Nephron progenitor cell (in vitro differentiated cells): ENCODE results near the gene FHOD1.

Experiments used
- DNase-seq: peaks from one replicate; pipeline ENCODE4 v3.0.0; 2021
- H3K27ac Mint-ChIP-seq: 2 replicates; pipeline ENCODE4 v1.8.0; 2021; ENCODE audit warnings: mild to moderate bottlenecking, moderate library complexity, mixed read lengths
- H3K27me3 Mint-ChIP-seq: 2 replicates; pipeline ENCODE4 v1.8.0; 2021; ENCODE audit warnings: mild to moderate bottlenecking, low read depth, mixed read lengths; ENCODE audit not compliant: poor library complexity
- H3K36me3 Mint-ChIP-seq: 2 replicates; pipeline ENCODE4 v1.8.0; 2021; ENCODE audit warnings: low read depth, mixed read lengths
- H3K4me1 Mint-ChIP-seq: 2 replicates; pipeline ENCODE4 v1.8.0; 2021; ENCODE audit warnings: mixed read lengths
- H3K4me3 Mint-ChIP-seq: 2 replicates; pipeline ENCODE4 v1.8.0; 2021; ENCODE audit warnings: mild to moderate bottlenecking, moderate library complexity, mixed read lengths
- H3K9me3 Mint-ChIP-seq: 2 replicates; pipeline ENCODE4 v1.8.0; 2021; ENCODE audit warnings: mild to moderate bottlenecking, moderate library complexity, mixed read lengths
- CTCF ChIP-seq: fragments of 200-600 bp; sonication (generic); IDR thresholded peaks from 2 replicates; pipeline ENCODE4 v1.5.0; 2021; ENCODE audit warnings: antibody characterized with exemption

The FHOD1 gene

DNA sequence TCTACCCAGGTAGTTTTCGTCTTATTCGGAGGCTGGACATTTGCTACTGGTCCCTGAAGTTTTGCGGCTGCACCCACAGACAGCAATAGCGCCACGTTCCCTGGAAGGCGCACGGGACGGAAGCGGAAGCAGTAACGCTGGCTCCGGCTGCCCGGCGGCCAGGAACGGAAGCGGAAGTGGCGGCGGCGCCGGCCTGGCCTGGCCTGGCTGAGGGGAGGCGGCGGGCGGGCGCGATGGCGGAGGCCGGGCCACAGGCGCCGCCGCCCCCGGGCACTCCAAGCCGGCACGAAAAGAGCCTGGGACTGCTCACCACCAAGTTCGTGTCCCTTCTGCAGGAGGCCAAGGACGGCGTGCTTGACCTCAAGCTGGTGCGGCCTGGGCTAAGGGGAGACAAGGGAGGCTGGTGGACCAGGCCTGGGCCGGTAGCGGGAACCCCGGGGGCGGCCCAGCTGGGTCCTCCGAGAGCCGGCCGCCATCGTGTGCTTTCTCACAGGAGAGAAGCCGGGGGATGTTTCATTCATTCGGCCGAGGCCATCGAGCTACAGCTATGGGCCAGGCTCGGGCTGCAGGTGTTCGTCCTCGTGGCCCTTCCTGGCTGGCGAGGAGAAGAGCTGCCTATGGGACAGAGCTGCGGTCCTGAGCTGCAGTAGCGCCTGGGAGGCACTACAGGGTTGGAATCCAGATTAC lies 55.1 kb downstream of the FHOD1 start, which contains the start of gene E2F4:
E2F4 (plus strand) TSS at position 161 of the 687 bp plus-strand sequence; CDS start at position 234, 73 bp downstream.
- Mint-ChIP-seq H3K27ac (peak within 1 kb of the TSS; percentile 77), H3K27me3 (peaks cover 16% of the 10 kb centered on the region), H3K4me3 (peak within 1 kb of the TSS; percentile 92), H3K4me1 (peaks cover 37% of the 10 kb centered on the region), H3K36me3 (peaks cover 31% of the 10 kb centered on the region), H3K9me3 (no peaks in the 10 kb centered on the region)
- no peak for TF ChIP-seq CTCF
- peak; percentile 88 for DNase-seq

- peaks cover 25% of the 10 kb centered on the region for H3K36me3 Mint-ChIP-seq
- H3K4me3 Mint-ChIP-seq, result peak overlapping the region; percentile 92
- no peak for DNase-seq
- no peak overlapping the region for H3K27ac Mint-ChIP-seq
- H3K4me1 Mint-ChIP-seq, result peaks cover 37% of the 10 kb centered on the region
- TF ChIP-seq CTCF, result no peak
- H3K9me3 Mint-ChIP-seq, result no peaks in the 10 kb centered on the region
- peaks cover 19% of the 10 kb centered on the region for H3K27me3 Mint-ChIP-seq
These were observed 55.8 kb downstream of the FHOD1 start for GRCh38 chr16:67191411-67191994.

DNA sequence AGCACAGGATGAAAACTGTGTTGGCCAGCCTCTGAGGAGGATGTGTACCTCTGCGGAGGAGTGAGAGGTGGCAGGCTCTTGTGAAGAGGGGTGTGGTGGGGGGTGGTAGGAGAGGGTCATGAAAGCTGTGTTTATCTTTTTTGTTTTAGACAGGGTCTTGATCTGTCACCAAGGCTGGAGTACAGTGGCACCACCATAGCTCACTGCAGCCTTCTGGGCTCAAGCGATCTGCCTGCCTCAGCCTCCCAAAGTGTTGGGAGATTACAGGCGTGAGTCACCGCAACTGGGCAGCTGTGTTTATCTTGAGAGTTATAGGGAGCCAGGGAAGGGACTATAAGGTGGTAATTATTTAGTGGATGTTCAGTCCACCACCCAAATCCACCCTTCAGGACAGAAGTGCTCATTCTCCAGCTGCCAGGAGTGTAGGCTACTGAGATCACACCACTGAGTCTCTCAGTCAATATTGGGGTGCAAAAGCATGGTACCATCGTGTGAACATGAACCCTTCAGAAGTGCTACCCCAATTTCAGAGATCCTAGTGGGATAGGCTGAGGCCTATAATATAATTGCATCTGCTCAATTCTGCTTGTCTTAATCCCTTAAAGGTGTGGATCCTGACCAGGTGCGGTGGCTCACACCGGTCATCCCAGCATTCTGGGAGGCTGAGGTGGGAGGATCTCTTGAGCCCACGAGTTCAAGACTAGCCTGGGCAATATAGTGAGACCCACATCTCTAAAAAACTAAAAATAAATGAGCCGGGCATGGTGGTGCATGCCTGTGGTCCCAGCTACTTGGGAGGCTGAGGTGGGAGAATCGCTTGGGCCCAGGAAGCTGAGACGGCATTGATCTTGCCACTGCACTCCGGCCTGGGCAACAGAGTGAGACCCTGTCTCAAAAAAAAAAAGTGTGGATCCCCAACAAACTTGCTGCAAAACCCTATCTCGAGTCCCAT lies 56.6 kb downstream of the FHOD1 start:
- no peak for TF ChIP-seq CTCF
- Mint-ChIP-seq H3K9me3 (no peaks in the 10 kb centered on the region), H3K27me3 (peaks cover 27% of the 10 kb centered on the region), H3K4me1 (peaks cover 38% of the 10 kb centered on the region), H3K36me3 (peaks cover 18% of the 10 kb centered on the region), H3K4me3 (peak overlapping the region; percentile 92), H3K27ac (no peak overlapping the region)
- no peak for DNase-seq

DNA sequence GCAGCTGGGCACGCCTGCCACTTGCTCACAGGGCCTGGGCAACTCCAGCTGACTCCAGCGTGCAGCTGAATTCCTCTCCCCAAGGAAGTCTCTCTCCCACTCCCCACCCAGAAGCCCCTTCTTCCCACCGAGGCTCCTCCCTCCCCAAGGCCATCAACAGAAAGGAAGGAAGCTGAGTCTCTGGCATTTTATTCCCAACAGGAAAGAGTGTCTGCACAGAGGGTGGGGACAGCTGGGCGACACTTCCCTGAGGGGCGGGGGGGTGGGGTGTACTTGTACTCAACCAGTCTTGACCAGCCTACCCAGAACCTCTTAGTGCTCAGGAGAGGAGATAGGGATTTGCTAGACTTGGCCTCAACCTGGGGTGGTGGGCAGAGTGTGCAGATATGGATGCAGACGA lies 57.2 kb downstream of the FHOD1 start, which contains the start of gene EXOC3L1:
EXOC3L1 (minus strand) TSS at position 96 of the 400 bp plus-strand sequence. CDS start 460 bp downstream, outside the sequence.
- Mint-ChIP-seq H3K4me1 (peaks cover 44% of the 10 kb centered on the region), H3K27ac (no peak within 1 kb of the TSS), H3K9me3 (peaks cover 3% of the 10 kb centered on the region), H3K4me3 (peak within 1 kb of the TSS; percentile 36), H3K27me3 (peaks cover 33% of the 10 kb centered on the region), H3K36me3 (peaks cover 12% of the 10 kb centered on the region)
- TF ChIP-seq CTCF, result no peak
- DNase-seq, result no peak

DNA sequence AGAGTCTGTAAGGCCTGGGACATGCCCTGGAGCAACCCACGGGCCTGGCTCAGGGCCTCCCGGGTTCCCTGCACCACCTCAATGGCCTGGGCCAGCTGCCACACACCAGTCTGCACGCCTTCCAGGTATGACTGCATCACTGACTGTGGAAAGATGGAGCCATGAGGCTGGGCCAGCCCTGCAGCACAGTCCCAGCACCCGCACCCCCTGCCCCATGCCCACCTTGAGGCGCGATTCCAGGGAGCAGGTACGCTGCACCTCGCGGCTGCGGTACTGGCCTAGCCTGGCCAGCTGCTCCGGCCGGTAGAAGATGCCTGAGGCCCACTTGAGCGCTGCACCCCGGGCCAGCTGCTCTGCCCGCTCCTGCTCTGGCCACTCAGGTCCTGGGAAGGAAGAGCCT lies 58.5 kb downstream of the FHOD1 start:
- Mint-ChIP-seq H3K4me1 (peaks cover 42% of the 10 kb centered on the region), H3K27ac (no peak overlapping the region), H3K4me3 (no peak overlapping the region), H3K27me3 (peaks cover 43% of the 10 kb centered on the region), H3K9me3 (peaks cover 3% of the 10 kb centered on the region), H3K36me3 (peaks cover 3% of the 10 kb centered on the region)
- no peak for DNase-seq
- no peak for TF ChIP-seq CTCF
